CD4-positive, alpha-beta memory T cell (primary cell): Measurements from ENCODE around the gene NFE2L3. TPM values are rescaled to one million over a fixed set of nuclear protein-coding genes. Genes with fewer than 3 reads are reported as not detected.
"Not testable (repeated sequence)": the region's sequence is repeated elsewhere in the genome, so short reads cannot be mapped to it uniquely, and the experiment has no call there.

Experiments used
- CTCF ChIA-PET: fragments of 350-600 bp; sonication (Branson Sonifier 250); formaldehyde crosslinking; loops from one replicate; lab custom pipeline; 2021; ENCODE audit warnings: inconsistent platforms; ENCODE audit not compliant: partially characterized antibody; lab: Charles Lee
- POLR2A ChIA-PET: fragments of 350-600 bp; sonication (Branson Sonifier 250); formaldehyde crosslinking; loops from one replicate; lab custom pipeline; 2021; ENCODE audit not compliant: partially characterized antibody; lab: Charles Lee
- DNase-seq, 5 donors: peaks; one replicate each; pipeline versions ENCODE4 v3.0.0 to v3.0.0-alpha.2; 2020 to 2022; ENCODE audit warnings: mixed read lengths in 1 of 5
- H3K27ac ChIP-seq: one replicate; pipeline ENCODE4 v1.7.0; 2013; ENCODE audit warnings: low read depth, low read length
- H3K27me3 ChIP-seq: 2 replicates; pipeline ENCODE4 v1.7.0; 2013; ENCODE audit warnings: mild to moderate bottlenecking, low read length, moderate library complexity; ENCODE audit not compliant: insufficient read depth
- H3K36me3 ChIP-seq: 2 replicates; pipeline ENCODE4 v1.7.0; 2013; ENCODE audit warnings: mild to moderate bottlenecking, low read length, moderate library complexity; ENCODE audit not compliant: insufficient read depth
- H3K4me1 ChIP-seq: 2 replicates; pipeline ENCODE4 v1.7.0; 2013; ENCODE audit warnings: mild to moderate bottlenecking, low read length, moderate library complexity; ENCODE audit not compliant: insufficient read depth
- H3K4me3 ChIP-seq, 2 donors: one replicate each; pipeline ENCODE4 v1.7.0; 2013; ENCODE audit warnings: low read length in 2 of 2, mild to moderate bottlenecking in 1 of 2
- H3K9me3 ChIP-seq, 2 donors: one replicate each; pipeline ENCODE4 v1.7.0; 2013; ENCODE audit warnings: low read length in 2 of 2, control low read depth in 1 of 2; ENCODE audit not compliant: control insufficient read depth in 1 of 2
- H3K27ac Mint-ChIP-seq, 7 donors: one replicate each; pipeline ENCODE4 v1.8.0; 2020 to 2021; ENCODE audit warnings: mixed read lengths in 7 of 7, mild to moderate bottlenecking in 6 of 7, inconsistent platforms in 3 of 7, moderate library complexity in 3 of 7
- H3K27me3 Mint-ChIP-seq, 2 donors: one replicate each; pipeline ENCODE4 v1.8.0; 2020 to 2021; ENCODE audit warnings: mixed read lengths in 2 of 2
- H3K36me3 Mint-ChIP-seq, 2 donors: one replicate each; pipeline ENCODE4 v1.8.0; 2020 to 2021; ENCODE audit warnings: mixed read lengths in 2 of 2, inconsistent platforms in 1 of 2, mild to moderate bottlenecking in 1 of 2
- H3K4me1 Mint-ChIP-seq, 4 donors: one replicate each; pipeline ENCODE4 v1.8.0; 2020 to 2021; ENCODE audit warnings: mixed read lengths in 4 of 4, mild to moderate bottlenecking in 1 of 4
- H3K4me3 Mint-ChIP-seq, 8 donors: one replicate each; pipeline ENCODE4 v1.8.0; 2020 to 2021; ENCODE audit warnings: mixed read lengths in 8 of 8, mild to moderate bottlenecking in 7 of 8, moderate library complexity in 6 of 8, inconsistent platforms in 3 of 8
- H3K9me3 Mint-ChIP-seq, 8 donors: one replicate each; pipeline ENCODE4 v1.8.0; 2020 to 2021; ENCODE audit warnings: mixed read lengths in 8 of 8, mild to moderate bottlenecking in 5 of 8, inconsistent platforms in 3 of 8, moderate library complexity in 1 of 8
- intact Hi-C: fragments of 100-400 bp; cut with micrococcal nuclease; formaldehyde crosslinking; loops from one replicate; pipeline ENCODE4 v1.15.1; 2023
- polyA plus RNA-seq, 2 donors: library from polyadenylated mRNA; unstranded; fragments of 300-500 nt; fragmentation: Illumina TruSeq; gene quantifications; one replicate each; pipeline ENCODE4 v1.2.3, GENCODE V29; 2021
- total RNA-seq, 2 experiments: library from RNA; stranded (reverse); gene quantifications; one replicate each; pipeline ENCODE4 v1.2.3, GENCODE V29; 2021

NFE2L3 gene
- total and polyA plus RNA-seq, 4 experiments from 2014 or later, result 7.5 to 9.6 (median 7.9) TPM

GRCh38 chr7:26117142-26117807, 34.7 kb upstream of the NFE2L3 start:
- Mint-ChIP-seq H3K4me1 (peaks cover 0 to 5% (median 2%) of the 10 kb centered on the region in 4 donors), H3K9me3 (no peaks in the 10 kb centered on the region), H3K36me3 (no peaks in the 10 kb centered on the region), H3K27me3 (peaks cover 2 to 3% of the 10 kb centered on the region in 2 donors), H3K4me3 (no peak overlapping the region), H3K27ac (no peak overlapping the region)
- Histone ChIP-seq H3K36me3 (no peaks in the 10 kb centered on the region), H3K27ac (no peak overlapping the region), H3K9me3 (no peaks in the 10 kb centered on the region), H3K4me3 (no peak overlapping the region), H3K27me3 (no peaks in the 10 kb centered on the region), H3K4me1 (peaks cover 7% of the 10 kb centered on the region)
- no peak for DNase-seq
- ChIA-PET POLR2A (no interaction called here), CTCF (interaction anchor here (1.0 to 3.7 kb wide), 2 partner anchors 9 to 27 kb away, joined by 3 to 20 read pairs; no protein-coding TSS in a partner anchor)
- intact Hi-C loops, result no loop called here

GRCh38 chr7:26117970-26118369, 34.0 kb upstream of the NFE2L3 start:
- H3K27me3 Mint-ChIP-seq, result peaks cover 3 to 4% of the 10 kb centered on the region in 2 donors
- POLR2A ChIA-PET, result no interaction called here
- no peaks in the 10 kb centered on the region for H3K36me3 ChIP-seq
- no peaks in the 10 kb centered on the region for H3K9me3 ChIP-seq
- H3K27me3 ChIP-seq, result no peaks in the 10 kb centered on the region
- no peak overlapping the region for H3K4me3 Mint-ChIP-seq
- H3K27ac ChIP-seq, result no peak overlapping the region
- no peak for DNase-seq
- CTCF ChIA-PET, result interaction anchor here (1.0 to 3.7 kb wide), 2 partner anchors 10 to 28 kb away, joined by 3 to 20 read pairs; no protein-coding TSS in a partner anchor
- peaks cover 0 to 2% (median 0%) of the 10 kb centered on the region in 4 donors for H3K4me1 Mint-ChIP-seq
- intact Hi-C loops, result no loop called here
- H3K4me1 ChIP-seq, result no peaks in the 10 kb centered on the region
- no peaks in the 10 kb centered on the region for H3K36me3 Mint-ChIP-seq
- no peaks in the 10 kb centered on the region for H3K9me3 Mint-ChIP-seq
- no peak overlapping the region for H3K27ac Mint-ChIP-seq
- H3K4me3 ChIP-seq, result no peak overlapping the region

- DNase-seq, result no peak
- H3K4me3 ChIP-seq, result no peak overlapping the region
- no peaks in the 10 kb centered on the region for H3K9me3 ChIP-seq
- intact Hi-C loops, result no loop called here
- H3K36me3 ChIP-seq, result no peaks in the 10 kb centered on the region
- H3K4me1 ChIP-seq, result no peaks in the 10 kb centered on the region
- ChIA-PET POLR2A (no interaction called here), CTCF (no interaction called here)
- Mint-ChIP-seq H3K27me3 (peaks cover 4 to 5% of the 10 kb centered on the region in 2 donors), H3K4me3 (no peak overlapping the region), H3K9me3 (peaks cover 0 to 3% (median 0%) of the 10 kb centered on the region in 8 donors), H3K36me3 (no peaks in the 10 kb centered on the region), H3K4me1 (peaks cover 0 to 2% (median 0%) of the 10 kb centered on the region in 4 donors), H3K27ac (no peak overlapping the region)
- H3K27me3 ChIP-seq, result no peaks in the 10 kb centered on the region
- no peak overlapping the region for H3K27ac ChIP-seq
Measured at GRCh38 chr7:26122745-26123144, 29.3 kb upstream of the NFE2L3 start.

- H3K36me3 ChIP-seq, H3K27me3 Mint-ChIP-seq, H3K9me3 Mint-ChIP-seq, intact Hi-C loops, POLR2A ChIA-PET, H3K27ac ChIP-seq, H3K4me3 ChIP-seq, H3K27ac Mint-ChIP-seq, H3K9me3 ChIP-seq, H3K4me3 Mint-ChIP-seq, H3K27me3 ChIP-seq, H3K4me1 Mint-ChIP-seq, H3K36me3 Mint-ChIP-seq, H3K4me1 ChIP-seq, CTCF ChIA-PET, DNase-seq: not testable (repeated sequence)
Measured at GRCh38 chr7:26124775-26125174, 27.2 kb upstream of the NFE2L3 start.

- Mint-ChIP-seq H3K4me3 (no peak overlapping the region), H3K27me3 (peaks cover 2 to 5% of the 10 kb centered on the region in 2 donors), H3K4me1 (no peaks in the 10 kb centered on the region), H3K27ac (no peak overlapping the region), H3K9me3 (peaks cover 0 to 3% (median 0%) of the 10 kb centered on the region in 8 donors), H3K36me3 (no peaks in the 10 kb centered on the region)
- Histone ChIP-seq H3K36me3 (no peaks in the 10 kb centered on the region), H3K9me3 (no peaks in the 10 kb centered on the region), H3K27ac (no peak overlapping the region), H3K27me3 (no peaks in the 10 kb centered on the region), H3K4me1 (no peaks in the 10 kb centered on the region), H3K4me3 (no peak overlapping the region)
- ChIA-PET POLR2A (no interaction called here), CTCF (interaction anchor here (1.1 to 1.5 kb wide), 2 partner anchors 30 to 37 kb away, joined by 3 to 6 read pairs; no protein-coding TSS in a partner anchor)
- intact Hi-C loops, result no loop called here
- DNase-seq, result no peak
Measured at GRCh38 chr7:26127411-26127810, 24.6 kb upstream of the NFE2L3 start.

- ChIA-PET POLR2A (interaction anchor here (0.9 kb wide), 1 partner anchor 21 kb away, joined by 3 read pairs; no protein-coding TSS in a partner anchor), CTCF (interaction anchor here (0.6 to 1.6 kb wide), 2 partner anchors 41 to 260 kb away, joined by 3 to 7 read pairs; no protein-coding TSS in a partner anchor)
- intact Hi-C loops, result no loop called here
Measured at GRCh38 chr7:26131056-26131589, 20.9 kb upstream of the NFE2L3 start.

GRCh38 chr7:26135076-26135475, 16.9 kb upstream of the NFE2L3 start:
- H3K4me1 Mint-ChIP-seq, result no peaks in the 10 kb centered on the region
- Histone ChIP-seq H3K4me3 (no peak overlapping the region), H3K4me1 (no peaks in the 10 kb centered on the region), H3K27me3 (no peaks in the 10 kb centered on the region), H3K36me3 (no peaks in the 10 kb centered on the region), H3K27ac (no peak overlapping the region), H3K9me3 (no peaks in the 10 kb centered on the region)
- H3K27ac Mint-ChIP-seq, result no peak overlapping the region
- no peak for DNase-seq
- CTCF ChIA-PET, result interaction anchor here (0.6 to 1.0 kb wide), 2 partner anchors 14 to 44 kb away, joined by 3 read pairs; no protein-coding TSS in a partner anchor
- no peaks in the 10 kb centered on the region for H3K36me3 Mint-ChIP-seq
- H3K4me3 Mint-ChIP-seq, result no peak overlapping the region
- no peaks in the 10 kb centered on the region for H3K9me3 Mint-ChIP-seq
- POLR2A ChIA-PET, result no interaction called here
- intact Hi-C loops, result no loop called here
- H3K27me3 Mint-ChIP-seq, result peaks cover 0 to 4% of the 10 kb centered on the region in 2 donors

More at GRCh38 chr7:26131056-26131589, 20.9 kb upstream of the NFE2L3 start:
- H3K27ac ChIP-seq, result no peak overlapping the region
- Mint-ChIP-seq H3K36me3 (no peaks in the 10 kb centered on the region), H3K9me3 (no peaks in the 10 kb centered on the region), H3K4me1 (no peaks in the 10 kb centered on the region), H3K27me3 (peaks cover 0 to 4% of the 10 kb centered on the region in 2 donors), H3K27ac (no peak overlapping the region), H3K4me3 (no peak overlapping the region)
- no peaks in the 10 kb centered on the region for H3K27me3 ChIP-seq
- H3K4me1 ChIP-seq, result no peaks in the 10 kb centered on the region
- H3K9me3 ChIP-seq, result no peaks in the 10 kb centered on the region
- H3K4me3 ChIP-seq, result no peak overlapping the region
- DNase-seq, result no peak
- no peaks in the 10 kb centered on the region for H3K36me3 ChIP-seq
